PFSK-1 (cell line): Measurements from ENCODE around the gene INPP5F.

Experiments used
- FOXP2 ChIP-seq: optimal IDR thresholded peaks from 2 replicates; pipeline ENCODE3; 2011; ENCODE audit warnings: borderline replicate concordance, control low read depth, inconsistent platforms; ENCODE audit not compliant: insufficient read depth; ENCODE audit errors: extremely low read length, extremely low read depth
- POLR2AphosphoS5 ChIP-seq: IDR thresholded peaks from 2 replicates; pipeline ENCODE4 v1.6.1; 2012; ENCODE audit warnings: low read depth, mild to moderate bottlenecking, control low read depth, low read length, moderate library complexity
- SIN3A ChIP-seq: IDR thresholded peaks from 2 replicates; pipeline ENCODE4 v1.6.1; 2012; ENCODE audit warnings: mild to moderate bottlenecking, low read length, moderate library complexity, borderline replicate concordance; ENCODE audit not compliant: insufficient read depth
- TAF1 ChIP-seq: IDR thresholded peaks from 2 replicates; pipeline ENCODE4 v1.6.1; 2012; ENCODE audit warnings: low read length, control low read depth, borderline replicate concordance; ENCODE audit not compliant: insufficient read depth
- TF ChIP-seq, protein P1 (sequence below), 2 experiments: IDR thresholded peaks; 2 replicates each; pipeline versions ENCODE4 v1.6.1 to v1.8.0; 2011 to 2012; ENCODE audit warnings: low read depth in 2 of 2, low read length in 2 of 2, control low read depth in 1 of 2, inconsistent platforms in 1 of 2, mild to moderate bottlenecking in 1 of 2, moderate library complexity in 1 of 2; ENCODE audit not compliant: insufficient read depth in 1 of 2

Gene INPP5F

DNA sequence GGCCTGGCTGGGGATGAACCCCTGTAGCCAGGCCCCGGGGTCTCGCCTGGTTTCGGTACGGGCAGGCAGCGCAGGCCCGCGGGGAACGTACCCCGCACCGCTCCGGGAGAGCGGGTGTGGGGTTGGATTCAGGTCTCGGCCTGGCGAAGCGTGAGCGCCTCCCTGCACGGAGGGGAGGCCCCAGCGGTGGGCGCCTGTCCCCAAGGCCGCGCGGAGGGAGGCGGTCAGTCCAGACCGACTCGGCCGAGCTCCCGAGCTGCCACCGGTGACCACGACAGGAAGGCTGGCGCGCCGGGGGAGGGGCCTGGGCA, 378 bp upstream of the INPP5F start:
- TF ChIP-seq TAF1 (peak; percentile 63; the same call in 1 of the 2 replicates), POLR2AphosphoS5 (peak; percentile 81), FOXP2 (peak; percentile 67), SIN3A (no peak)
- TF ChIP-seq, protein P1, sequence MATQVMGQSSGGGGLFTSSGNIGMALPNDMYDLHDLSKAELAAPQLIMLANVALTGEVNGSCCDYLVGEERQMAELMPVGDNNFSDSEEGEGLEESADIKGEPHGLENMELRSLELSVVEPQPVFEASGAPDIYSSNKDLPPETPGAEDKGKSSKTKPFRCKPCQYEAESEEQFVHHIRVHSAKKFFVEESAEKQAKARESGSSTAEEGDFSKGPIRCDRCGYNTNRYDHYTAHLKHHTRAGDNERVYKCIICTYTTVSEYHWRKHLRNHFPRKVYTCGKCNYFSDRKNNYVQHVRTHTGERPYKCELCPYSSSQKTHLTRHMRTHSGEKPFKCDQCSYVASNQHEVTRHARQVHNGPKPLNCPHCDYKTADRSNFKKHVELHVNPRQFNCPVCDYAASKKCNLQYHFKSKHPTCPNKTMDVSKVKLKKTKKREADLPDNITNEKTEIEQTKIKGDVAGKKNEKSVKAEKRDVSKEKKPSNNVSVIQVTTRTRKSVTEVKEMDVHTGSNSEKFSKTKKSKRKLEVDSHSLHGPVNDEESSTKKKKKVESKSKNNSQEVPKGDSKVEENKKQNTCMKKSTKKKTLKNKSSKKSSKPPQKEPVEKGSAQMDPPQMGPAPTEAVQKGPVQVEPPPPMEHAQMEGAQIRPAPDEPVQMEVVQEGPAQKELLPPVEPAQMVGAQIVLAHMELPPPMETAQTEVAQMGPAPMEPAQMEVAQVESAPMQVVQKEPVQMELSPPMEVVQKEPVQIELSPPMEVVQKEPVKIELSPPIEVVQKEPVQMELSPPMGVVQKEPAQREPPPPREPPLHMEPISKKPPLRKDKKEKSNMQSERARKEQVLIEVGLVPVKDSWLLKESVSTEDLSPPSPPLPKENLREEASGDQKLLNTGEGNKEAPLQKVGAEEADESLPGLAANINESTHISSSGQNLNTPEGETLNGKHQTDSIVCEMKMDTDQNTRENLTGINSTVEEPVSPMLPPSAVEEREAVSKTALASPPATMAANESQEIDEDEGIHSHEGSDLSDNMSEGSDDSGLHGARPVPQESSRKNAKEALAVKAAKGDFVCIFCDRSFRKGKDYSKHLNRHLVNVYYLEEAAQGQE (IDR thresholded peaks at IDR 0.05; ENCODE audit: insufficient read depth in 1 of 2, low read depth in 2 of 2, low read length in 2 of 2) = no peak

DNA sequence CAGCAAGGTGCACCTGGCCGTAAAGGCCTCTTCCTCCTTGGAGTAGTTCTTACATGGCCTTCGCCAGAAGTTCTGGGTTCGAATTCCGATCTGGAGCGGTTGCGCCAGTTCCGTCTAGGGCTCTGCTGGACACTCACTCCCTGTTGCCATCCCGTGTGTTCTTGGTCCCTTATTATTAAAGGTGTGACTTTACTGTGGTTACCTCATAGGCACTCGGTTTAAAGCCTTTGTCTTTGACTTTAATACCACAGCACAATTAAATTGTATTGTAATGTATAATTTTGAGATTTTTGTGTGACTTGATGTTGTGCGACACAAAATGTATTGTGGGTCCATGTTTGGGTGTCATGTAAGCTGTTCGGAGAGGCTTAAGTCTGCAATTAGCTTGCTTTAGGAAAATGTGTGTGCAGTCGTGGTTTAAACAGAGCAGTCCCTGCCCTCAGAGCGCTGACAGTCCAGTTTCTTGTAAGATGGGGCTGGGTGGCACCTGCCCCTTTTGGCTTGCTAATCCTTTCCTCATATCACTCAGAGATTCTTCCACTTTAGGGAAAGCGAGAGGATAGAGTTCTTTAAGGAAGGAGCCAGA, 919 bp downstream of the INPP5F start:
- TF ChIP-seq TAF1 = no peak

DNA sequence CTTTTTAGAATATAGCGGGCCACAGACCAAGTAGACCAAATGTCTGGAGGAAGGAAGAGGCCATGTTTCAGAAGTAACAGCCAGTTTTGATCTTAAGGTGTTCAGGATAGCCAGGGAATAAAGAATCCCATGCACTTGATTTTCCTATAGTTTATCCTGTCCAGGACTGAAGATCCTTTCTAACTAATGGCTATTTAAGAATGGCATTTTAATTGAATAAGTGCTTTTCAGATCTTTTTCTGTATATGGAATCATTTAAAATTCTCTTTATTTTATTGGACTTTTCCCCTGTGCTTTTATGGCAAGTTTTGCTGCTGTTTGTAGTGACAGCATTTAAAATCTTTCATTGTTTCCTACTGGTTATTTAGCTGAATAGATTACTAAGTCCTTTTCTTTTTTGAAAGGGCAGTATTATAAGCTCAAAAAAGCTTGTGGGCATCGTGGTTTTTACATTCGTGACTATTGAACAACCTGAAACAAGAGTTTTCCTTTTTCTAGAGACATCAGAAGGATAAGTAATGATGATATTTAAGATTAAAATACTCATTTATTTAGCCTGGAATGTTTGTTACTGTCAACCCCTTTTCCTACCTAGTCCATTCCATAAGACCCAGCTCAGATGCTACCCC, 2.4 kb downstream of the INPP5F start:
- no peak for TF ChIP-seq SIN3A
- no peak for TF ChIP-seq TAF1
- TF ChIP-seq FOXP2 = no peak
- no peak for TF ChIP-seq POLR2AphosphoS5
- TF ChIP-seq, protein P1 (IDR thresholded peaks at IDR 0.05; ENCODE audit: insufficient read depth in 1 of 2, low read depth in 2 of 2, low read length in 2 of 2) = no peak

DNA sequence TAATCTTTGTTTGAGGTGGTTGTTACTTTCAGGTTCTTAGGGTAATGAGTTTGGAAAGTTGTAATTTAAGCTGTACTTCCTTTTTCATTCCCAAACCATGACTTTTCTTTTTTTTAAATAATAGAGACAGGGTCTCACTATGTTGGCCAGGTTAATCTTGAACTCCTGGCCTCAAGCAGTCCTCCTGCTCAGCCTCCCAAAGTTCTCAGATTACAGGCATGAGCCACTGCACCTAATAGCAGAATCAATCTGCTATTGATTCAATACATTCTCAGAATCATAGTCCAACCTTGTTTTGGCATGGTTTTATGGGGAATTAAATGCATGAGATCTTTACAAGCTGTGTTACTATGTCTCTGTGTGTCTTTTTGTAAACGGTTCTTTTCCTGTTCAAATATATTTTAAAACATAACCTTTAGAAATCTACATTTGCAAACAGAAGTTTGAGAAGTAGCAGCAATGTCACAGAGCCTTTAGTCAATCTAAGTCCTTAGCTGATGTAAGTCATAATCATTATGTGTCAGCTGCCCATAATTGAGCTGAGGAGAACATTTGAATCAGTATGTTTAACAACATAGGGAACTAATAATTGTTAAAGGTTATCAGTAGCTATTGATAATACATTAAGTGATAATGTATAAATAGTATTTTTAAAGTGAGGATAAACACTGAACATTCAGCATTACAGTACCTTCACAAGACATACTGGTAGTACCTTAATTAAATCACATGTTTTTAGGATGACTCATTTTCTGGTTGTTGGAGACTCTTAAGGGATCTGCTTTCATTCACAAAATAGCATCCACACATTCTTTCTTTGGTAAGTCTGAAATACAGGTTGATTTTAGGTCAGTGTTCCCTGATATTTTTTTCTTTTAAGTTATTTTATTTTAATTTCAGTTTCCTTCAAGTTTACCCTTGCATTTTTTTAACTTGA, 8.8 kb downstream of the INPP5F start:
- TF ChIP-seq TAF1 (no peak), POLR2AphosphoS5 (no peak), SIN3A (no peak), FOXP2 (no peak)
- TF ChIP-seq, protein P1 (IDR thresholded peaks at IDR 0.05; ENCODE audit: insufficient read depth in 1 of 2, low read depth in 2 of 2, low read length in 2 of 2) = no peak

DNA sequence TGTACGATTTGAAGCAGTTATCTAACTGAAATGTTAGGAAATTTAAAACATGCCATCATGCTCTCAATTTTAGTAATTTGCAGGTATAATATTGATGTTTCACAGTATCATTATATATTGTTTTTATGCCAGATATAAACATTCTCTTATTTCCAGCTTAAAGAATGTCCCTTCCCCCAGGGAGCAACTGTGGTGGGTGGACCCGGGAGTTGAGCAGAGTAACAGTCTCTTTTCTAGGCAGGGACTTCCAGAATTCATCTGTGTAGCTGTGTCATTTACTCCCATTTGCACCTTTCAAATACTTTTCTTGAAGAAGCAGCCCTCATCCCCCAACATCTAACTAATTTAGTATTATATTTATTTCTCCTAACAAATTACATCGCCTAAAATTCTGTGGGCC, 9.6 kb downstream of the INPP5F start:
- TF ChIP-seq SIN3A (no peak), TAF1 (no peak), POLR2AphosphoS5 (no peak)

DNA sequence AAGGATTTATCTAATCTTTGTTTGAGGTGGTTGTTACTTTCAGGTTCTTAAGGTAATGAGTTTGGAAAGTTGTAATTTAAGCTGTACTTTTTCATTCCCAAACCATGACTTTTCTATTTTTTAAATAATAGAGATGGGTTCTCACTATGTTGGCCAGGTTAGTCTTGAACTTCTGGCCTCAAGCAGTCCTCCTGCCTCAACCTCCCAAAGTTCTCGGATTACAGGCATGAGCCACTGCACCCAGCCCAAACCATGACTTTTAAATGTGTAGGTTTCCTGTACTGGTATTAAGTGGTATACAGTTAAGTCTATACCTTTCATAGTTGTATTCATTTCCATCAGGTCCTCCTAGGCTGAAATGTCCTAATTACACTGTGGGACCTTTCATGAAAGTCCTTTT, 10.4 kb downstream of the INPP5F start:
- TF ChIP-seq TAF1 = no peak
- no peak for TF ChIP-seq FOXP2
- no peak for TF ChIP-seq SIN3A
- TF ChIP-seq, protein P1 (IDR thresholded peaks at IDR 0.05; ENCODE audit: insufficient read depth in 1 of 2, low read depth in 2 of 2, low read length in 2 of 2) = no peak
- no peak for TF ChIP-seq POLR2AphosphoS5
